ENCODE data around the gene CD36.

DNA sequence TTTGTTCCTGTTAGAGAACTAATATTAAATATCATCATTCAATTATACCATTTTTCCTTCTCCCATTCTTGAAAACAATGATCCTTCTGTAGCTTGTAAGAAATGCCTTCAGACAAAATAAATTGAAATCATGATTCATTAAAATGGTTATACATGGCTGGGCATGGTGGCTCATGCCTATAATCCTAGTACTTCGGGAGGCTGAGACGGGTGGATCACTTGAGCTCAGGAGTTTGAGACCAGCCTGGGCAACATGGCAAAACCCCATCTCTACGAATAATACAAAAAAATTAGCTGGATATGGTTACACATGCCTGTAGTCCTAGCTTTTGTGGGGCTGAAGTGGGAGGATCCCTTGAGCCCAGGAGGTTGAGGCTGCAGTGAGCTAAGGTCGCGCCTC is 13.0 kb downstream of the CD36 start:
- TF ChIP-seq, protein P1, sequence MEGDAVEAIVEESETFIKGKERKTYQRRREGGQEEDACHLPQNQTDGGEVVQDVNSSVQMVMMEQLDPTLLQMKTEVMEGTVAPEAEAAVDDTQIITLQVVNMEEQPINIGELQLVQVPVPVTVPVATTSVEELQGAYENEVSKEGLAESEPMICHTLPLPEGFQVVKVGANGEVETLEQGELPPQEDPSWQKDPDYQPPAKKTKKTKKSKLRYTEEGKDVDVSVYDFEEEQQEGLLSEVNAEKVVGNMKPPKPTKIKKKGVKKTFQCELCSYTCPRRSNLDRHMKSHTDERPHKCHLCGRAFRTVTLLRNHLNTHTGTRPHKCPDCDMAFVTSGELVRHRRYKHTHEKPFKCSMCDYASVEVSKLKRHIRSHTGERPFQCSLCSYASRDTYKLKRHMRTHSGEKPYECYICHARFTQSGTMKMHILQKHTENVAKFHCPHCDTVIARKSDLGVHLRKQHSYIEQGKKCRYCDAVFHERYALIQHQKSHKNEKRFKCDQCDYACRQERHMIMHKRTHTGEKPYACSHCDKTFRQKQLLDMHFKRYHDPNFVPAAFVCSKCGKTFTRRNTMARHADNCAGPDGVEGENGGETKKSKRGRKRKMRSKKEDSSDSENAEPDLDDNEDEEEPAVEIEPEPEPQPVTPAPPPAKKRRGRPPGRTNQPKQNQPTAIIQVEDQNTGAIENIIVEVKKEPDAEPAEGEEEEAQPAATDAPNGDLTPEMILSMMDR (IDR thresholded peaks at IDR 0.05): no peak
- TF ChIP-seq POLR2A (IDR thresholded peaks at IDR 0.05): no peak

All from uterus (tissue), 2 donors.